ENCODE data around the gene DRC7. TPM values are rescaled to one million over a fixed set of nuclear protein-coding genes. Genes with fewer than 3 reads are reported as not detected.
A peak's percentile ranks its signal among the peaks of the same experiment; 100 is the strongest.

The DRC7 gene
- total RNA-seq (0.33 TPM), polyA plus RNA-seq (0.32 TPM)
- long read RNA-seq, donor 1 = 0 reads
- long read RNA-seq, donor 2 = 0 reads
- long read RNA-seq, donor 3 = 0 reads
- long read RNA-seq, donor 4 = 0 reads
- long read RNA-seq, donor 5, partial matches to known transcripts = 0 of 1 reads
- long read RNA-seq, donor 5, other reads (novel, unspliced or antisense) = 0 of 1 reads
- long read RNA-seq, donor 6 = 0 reads
- long read RNA-seq, donor 7 = 0 reads
- long read RNA-seq, donor 8 = 0 reads
- long read RNA-seq, donor 9 = 0 reads
- long read RNA-seq, donor 10 = 0 reads

GRCh38 chr16:57694725-57695679, at the start of gene DRC7:
DRC7 (plus strand) TSS chr16:57694806; CDS start chr16:57697950, 3,144 bp downstream.
- Histone ChIP-seq H3K27me3 (ENCODE audit: control insufficient read depth in 2 of 2, insufficient read depth in 1 of 2, low read length in 1 of 2) (no peaks in the 10 kb centered on the region), H3K9me3 (ENCODE audit: control insufficient read depth in 2 of 2, insufficient read depth in 1 of 2, low read length in 1 of 2) (no peaks in the 10 kb centered on the region), H3K4me3 (ENCODE audit: low read length in 2 of 2) (peak within 1 kb of the TSS; percentile 34 to 49), H3K4me1 (ENCODE audit: control insufficient read depth in 2 of 2, insufficient read depth in 2 of 2, low read length in 2 of 2) (peaks cover 12 to 26% of the 10 kb centered on the region in 2 donors), H3K27ac (ENCODE audit: low read depth in 1 of 2, low read length in 1 of 2) (peak within 1 kb of the TSS in 1 of 2 donors; percentile 45), H3K36me3 (ENCODE audit: control insufficient read depth in 2 of 2, insufficient read depth in 2 of 2, low read length in 1 of 2) (no peaks in the 10 kb centered on the region)
- DNase-seq (ENCODE audit: low read depth in 6 of 9, low spot score in 9 of 9) = peak; percentile 60 to 87 (median 73)
- 20% methylated on average over 8 of the region's 8 CpGs for WGBS

- WGBS = 38% methylated on average over 10 of the region's 10 CpGs
- no peak overlapping the region for H3K4me3 ChIP-seq (ENCODE audit: low read length in 2 of 2)
- peak in 1 of 9 donors; percentile 44 for DNase-seq (ENCODE audit: low read depth in 6 of 9, low spot score in 9 of 9)
- peaks cover 0 to 14% of the 10 kb centered on the region in 2 donors for H3K36me3 ChIP-seq (ENCODE audit: control insufficient read depth in 2 of 2, insufficient read depth in 2 of 2, low read length in 1 of 2)
- peaks cover 55 to 91% of the 10 kb centered on the region in 2 donors for H3K4me1 ChIP-seq (ENCODE audit: control insufficient read depth in 2 of 2, insufficient read depth in 2 of 2, low read length in 2 of 2)
- no peaks in the 10 kb centered on the region for H3K27me3 ChIP-seq (ENCODE audit: control insufficient read depth in 2 of 2, insufficient read depth in 1 of 2, low read length in 1 of 2)
- peaks cover 0 to 5% of the 10 kb centered on the region in 2 donors for H3K9me3 ChIP-seq (ENCODE audit: control insufficient read depth in 2 of 2, insufficient read depth in 1 of 2, low read length in 1 of 2)
- H3K27ac ChIP-seq (ENCODE audit: low read depth in 1 of 2, low read length in 1 of 2) = peak overlapping the region in 1 of 2 donors; percentile 93
These were observed 49.4 kb upstream of the DRC7 start for GRCh38 chr16:57645169-57645568.

GRCh38 chr16:57645691-57646387, 48.8 kb upstream of the DRC7 start:
- WGBS = 83% methylated on average over 24 of the region's 24 CpGs
- H3K4me3 ChIP-seq (ENCODE audit: low read length in 2 of 2) = no peak overlapping the region
- H3K9me3 ChIP-seq (ENCODE audit: control insufficient read depth in 2 of 2, insufficient read depth in 1 of 2, low read length in 1 of 2) = peaks cover 0 to 5% of the 10 kb centered on the region in 2 donors
- H3K36me3 ChIP-seq (ENCODE audit: control insufficient read depth in 2 of 2, insufficient read depth in 2 of 2, low read length in 1 of 2) = peaks cover 0 to 14% of the 10 kb centered on the region in 2 donors
- no peaks in the 10 kb centered on the region for H3K27me3 ChIP-seq (ENCODE audit: control insufficient read depth in 2 of 2, insufficient read depth in 1 of 2, low read length in 1 of 2)
- H3K4me1 ChIP-seq (ENCODE audit: control insufficient read depth in 2 of 2, insufficient read depth in 2 of 2, low read length in 2 of 2) = peaks cover 50 to 84% of the 10 kb centered on the region in 2 donors
- peak overlapping the region in 1 of 2 donors; percentile 93 for H3K27ac ChIP-seq (ENCODE audit: low read depth in 1 of 2, low read length in 1 of 2)
- DNase-seq (ENCODE audit: low read depth in 6 of 9, low spot score in 9 of 9) = no peak

GRCh38 chr16:57646388-57647039, 48.1 kb upstream of the DRC7 start:
- peaks cover 0 to 9% of the 10 kb centered on the region in 2 donors for H3K9me3 ChIP-seq (ENCODE audit: control insufficient read depth in 2 of 2, insufficient read depth in 1 of 2, low read length in 1 of 2)
- H3K27ac ChIP-seq (ENCODE audit: low read depth in 1 of 2, low read length in 1 of 2) = peak overlapping the region in 1 of 2 donors; percentile 76
- no peak overlapping the region for H3K4me3 ChIP-seq (ENCODE audit: low read length in 2 of 2)
- peak in 1 of 9 donors; percentile 45 for DNase-seq (ENCODE audit: low read depth in 6 of 9, low spot score in 9 of 9)
- no peaks in the 10 kb centered on the region for H3K27me3 ChIP-seq (ENCODE audit: control insufficient read depth in 2 of 2, insufficient read depth in 1 of 2, low read length in 1 of 2)
- peaks cover 46 to 80% of the 10 kb centered on the region in 2 donors for H3K4me1 ChIP-seq (ENCODE audit: control insufficient read depth in 2 of 2, insufficient read depth in 2 of 2, low read length in 2 of 2)
- H3K36me3 ChIP-seq (ENCODE audit: control insufficient read depth in 2 of 2, insufficient read depth in 2 of 2, low read length in 1 of 2) = peaks cover 6 to 20% of the 10 kb centered on the region in 2 donors
- 65% methylated on average over 14 of the region's 14 CpGs for WGBS

- Histone ChIP-seq H3K27me3 (ENCODE audit: control insufficient read depth in 2 of 2, insufficient read depth in 1 of 2, low read length in 1 of 2) (no peaks in the 10 kb centered on the region), H3K36me3 (ENCODE audit: control insufficient read depth in 2 of 2, insufficient read depth in 2 of 2, low read length in 1 of 2) (peaks cover 7 to 21% of the 10 kb centered on the region in 2 donors), H3K4me1 (ENCODE audit: control insufficient read depth in 2 of 2, insufficient read depth in 2 of 2, low read length in 2 of 2) (peaks cover 39 to 80% of the 10 kb centered on the region in 2 donors), H3K4me3 (ENCODE audit: low read length in 2 of 2) (no peak overlapping the region), H3K27ac (ENCODE audit: low read depth in 1 of 2, low read length in 1 of 2) (peak overlapping the region in 1 of 2 donors; percentile 80), H3K9me3 (ENCODE audit: control insufficient read depth in 2 of 2, insufficient read depth in 1 of 2, low read length in 1 of 2) (peaks cover 0 to 11% of the 10 kb centered on the region in 2 donors)
- 45% methylated on average over 10 of the region's 10 CpGs for WGBS
- DNase-seq (ENCODE audit: low read depth in 6 of 9, low spot score in 9 of 9) = peak in 2 of 9 donors; percentile 54 to 69
These were observed 47.3 kb upstream of the DRC7 start for GRCh38 chr16:57647136-57647875.

- H3K4me1 ChIP-seq (ENCODE audit: control insufficient read depth in 2 of 2, insufficient read depth in 2 of 2, low read length in 2 of 2) = peaks cover 36 to 72% of the 10 kb centered on the region in 2 donors
- H3K36me3 ChIP-seq (ENCODE audit: control insufficient read depth in 2 of 2, insufficient read depth in 2 of 2, low read length in 1 of 2) = peaks cover 7 to 21% of the 10 kb centered on the region in 2 donors
- WGBS = 52% methylated on average over 5 of the region's 5 CpGs
- H3K9me3 ChIP-seq (ENCODE audit: control insufficient read depth in 2 of 2, insufficient read depth in 1 of 2, low read length in 1 of 2) = peaks cover 0 to 11% of the 10 kb centered on the region in 2 donors
- H3K4me3 ChIP-seq (ENCODE audit: low read length in 2 of 2) = no peak overlapping the region
- peak in 1 of 9 donors; percentile 46 for DNase-seq (ENCODE audit: low read depth in 6 of 9, low spot score in 9 of 9)
- no peaks in the 10 kb centered on the region for H3K27me3 ChIP-seq (ENCODE audit: control insufficient read depth in 2 of 2, insufficient read depth in 1 of 2, low read length in 1 of 2)
- peak overlapping the region; percentile 10 to 80 for H3K27ac ChIP-seq (ENCODE audit: low read depth in 1 of 2, low read length in 1 of 2)
These were observed 46.5 kb upstream of the DRC7 start for GRCh38 chr16:57648125-57648524.

- H3K36me3 ChIP-seq (ENCODE audit: control insufficient read depth in 2 of 2, insufficient read depth in 2 of 2, low read length in 1 of 2) = peaks cover 8 to 21% of the 10 kb centered on the region in 2 donors
- WGBS = 53% methylated on average over 18 of the region's 18 CpGs
- H3K27ac ChIP-seq (ENCODE audit: low read depth in 1 of 2, low read length in 1 of 2) = peak overlapping the region in 1 of 2 donors; percentile 34
These were observed 45.8 kb upstream of the DRC7 start for GRCh38 chr16:57648581-57649442.

More at GRCh38 chr16:57648581-57649442, 45.8 kb upstream of the DRC7 start:
- peak; percentile 47 to 87 (median 75) for DNase-seq (ENCODE audit: low read depth in 6 of 9, low spot score in 9 of 9)
- Histone ChIP-seq H3K4me1 (ENCODE audit: control insufficient read depth in 2 of 2, insufficient read depth in 2 of 2, low read length in 2 of 2) (peaks cover 30 to 68% of the 10 kb centered on the region in 2 donors), H3K27me3 (ENCODE audit: control insufficient read depth in 2 of 2, insufficient read depth in 1 of 2, low read length in 1 of 2) (no peaks in the 10 kb centered on the region), H3K9me3 (ENCODE audit: control insufficient read depth in 2 of 2, insufficient read depth in 1 of 2, low read length in 1 of 2) (peaks cover 0 to 11% of the 10 kb centered on the region in 2 donors), H3K4me3 (ENCODE audit: low read length in 2 of 2) (no peak overlapping the region)
